GM12892 (cell line): ENCODE measurements around the gene BRD7.

Experiments
- POLR2A ChIP-seq: IDR thresholded peaks from 2 replicates; pipeline ENCODE4 v1.6.1; 2011; ENCODE audit warnings: low read depth, low read length, control low read depth
- POLR2AphosphoS5 ChIP-seq: IDR thresholded peaks from 2 replicates; pipeline ENCODE4 v1.6.1; 2011; ENCODE audit warnings: low read depth, low read length, control low read depth
- TAF1 ChIP-seq: IDR thresholded peaks from 2 replicates; pipeline ENCODE4 v1.6.1; 2011; ENCODE audit warnings: low read depth, mild to moderate bottlenecking, control low read depth, low read length, borderline replicate concordance

GRCh38 chr16:50395763-50396710 is 27.2 kb upstream of the BRD7 start:
- TF ChIP-seq TAF1 (no peak), POLR2A (no peak), POLR2AphosphoS5 (no peak)
